ENCODE results near the gene ATG4B.

Gene ATG4B

DNA sequence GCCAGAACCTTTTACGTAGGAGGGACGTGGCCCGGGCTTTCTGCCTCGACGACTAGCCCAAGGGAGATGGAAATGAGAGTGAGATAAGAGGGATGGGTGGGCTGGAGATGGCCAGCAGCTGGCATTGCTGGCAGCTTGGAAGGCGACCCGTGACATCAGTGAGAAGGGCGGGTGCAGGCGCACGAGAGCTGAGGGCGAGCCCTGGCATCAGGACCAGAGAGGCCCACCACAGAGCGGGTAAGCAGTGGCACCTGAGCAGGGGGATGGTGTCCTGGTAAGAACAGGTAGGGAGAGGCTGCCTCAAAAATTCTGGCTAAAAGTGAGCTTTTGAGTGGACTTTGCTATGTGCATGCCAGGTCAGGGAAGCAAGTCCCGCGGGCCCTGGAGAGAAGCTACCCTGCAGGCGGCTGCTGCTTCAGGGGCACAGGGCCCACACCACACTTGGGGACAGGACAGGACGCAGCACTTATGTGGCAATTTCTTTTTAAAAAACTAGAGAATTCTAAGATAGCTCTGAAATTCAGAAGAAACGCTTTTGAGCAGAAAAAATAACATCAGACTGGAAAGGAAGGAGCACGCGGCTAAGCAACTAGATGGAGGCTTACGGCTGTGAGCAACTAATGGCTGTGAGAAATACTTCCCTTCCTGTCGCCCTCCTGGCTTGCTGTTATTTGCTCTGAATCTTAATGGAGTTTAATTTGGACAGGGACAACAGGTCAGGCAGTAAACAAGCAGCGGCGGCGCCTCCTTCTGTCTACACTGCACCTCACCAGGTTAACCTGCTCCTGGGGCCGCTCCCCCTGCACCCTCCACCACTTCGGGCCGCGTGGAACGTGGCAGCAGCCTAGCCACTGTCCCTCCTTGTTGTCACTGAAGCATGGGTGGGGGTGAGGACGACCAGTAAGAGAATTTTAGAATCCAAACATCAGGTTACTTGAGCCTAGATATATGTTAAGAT is 21.0 kb upstream of the ATG4B start:
- H3K9me2 ChIP-seq (replicated peaks; ENCODE audit: insufficient read depth, low read length) = no peaks in the 10 kb centered on the region
- H3K36me3 ChIP-seq (ENCODE audit: low read length) = no peaks in the 10 kb centered on the region
- H4K20me1 ChIP-seq (ENCODE audit: low read depth, low read length) = no peaks in the 10 kb centered on the region; the same call in 1 of the 2 replicates
- H3K4me2 ChIP-seq (ENCODE audit: low read depth, low read length, poor library complexity, severe bottlenecking) = peak overlapping the region; percentile 46
- H3K9ac ChIP-seq (ENCODE audit: low read length) = no peak overlapping the region
- H2AFZ ChIP-seq (ENCODE audit: low read depth, low read length, severe bottlenecking) = no peak overlapping the region
- H3K27ac ChIP-seq (ENCODE audit: low read depth, low read length) = no peak overlapping the region
- no peak overlapping the region for H3K4me3 ChIP-seq (ENCODE audit: insufficient read depth, low read length, poor library complexity, severe bottlenecking)
- H3K79me2 ChIP-seq (ENCODE audit: insufficient read depth, low read length) = peaks cover 62% of the 10 kb centered on the region
- TF ChIP-seq EZH2phosphoT487 (conservative IDR thresholded peaks at IDR 0.05; ENCODE audit: low read length) = no peak
- TF ChIP-seq, protein P1, sequence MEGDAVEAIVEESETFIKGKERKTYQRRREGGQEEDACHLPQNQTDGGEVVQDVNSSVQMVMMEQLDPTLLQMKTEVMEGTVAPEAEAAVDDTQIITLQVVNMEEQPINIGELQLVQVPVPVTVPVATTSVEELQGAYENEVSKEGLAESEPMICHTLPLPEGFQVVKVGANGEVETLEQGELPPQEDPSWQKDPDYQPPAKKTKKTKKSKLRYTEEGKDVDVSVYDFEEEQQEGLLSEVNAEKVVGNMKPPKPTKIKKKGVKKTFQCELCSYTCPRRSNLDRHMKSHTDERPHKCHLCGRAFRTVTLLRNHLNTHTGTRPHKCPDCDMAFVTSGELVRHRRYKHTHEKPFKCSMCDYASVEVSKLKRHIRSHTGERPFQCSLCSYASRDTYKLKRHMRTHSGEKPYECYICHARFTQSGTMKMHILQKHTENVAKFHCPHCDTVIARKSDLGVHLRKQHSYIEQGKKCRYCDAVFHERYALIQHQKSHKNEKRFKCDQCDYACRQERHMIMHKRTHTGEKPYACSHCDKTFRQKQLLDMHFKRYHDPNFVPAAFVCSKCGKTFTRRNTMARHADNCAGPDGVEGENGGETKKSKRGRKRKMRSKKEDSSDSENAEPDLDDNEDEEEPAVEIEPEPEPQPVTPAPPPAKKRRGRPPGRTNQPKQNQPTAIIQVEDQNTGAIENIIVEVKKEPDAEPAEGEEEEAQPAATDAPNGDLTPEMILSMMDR (IDR thresholded peaks at IDR 0.05; ENCODE audit: insufficient read depth, low read length, poor library complexity, severe bottlenecking) = no peak
- H3F3A ChIP-seq (ENCODE audit: insufficient read depth) = no peaks in the 10 kb centered on the region
- no peaks in the 10 kb centered on the region for H3K27me3 ChIP-seq (ENCODE audit: low read length)
- H3K9me3 ChIP-seq (ENCODE audit: insufficient read depth, low read length) = no peaks in the 10 kb centered on the region

DNA sequence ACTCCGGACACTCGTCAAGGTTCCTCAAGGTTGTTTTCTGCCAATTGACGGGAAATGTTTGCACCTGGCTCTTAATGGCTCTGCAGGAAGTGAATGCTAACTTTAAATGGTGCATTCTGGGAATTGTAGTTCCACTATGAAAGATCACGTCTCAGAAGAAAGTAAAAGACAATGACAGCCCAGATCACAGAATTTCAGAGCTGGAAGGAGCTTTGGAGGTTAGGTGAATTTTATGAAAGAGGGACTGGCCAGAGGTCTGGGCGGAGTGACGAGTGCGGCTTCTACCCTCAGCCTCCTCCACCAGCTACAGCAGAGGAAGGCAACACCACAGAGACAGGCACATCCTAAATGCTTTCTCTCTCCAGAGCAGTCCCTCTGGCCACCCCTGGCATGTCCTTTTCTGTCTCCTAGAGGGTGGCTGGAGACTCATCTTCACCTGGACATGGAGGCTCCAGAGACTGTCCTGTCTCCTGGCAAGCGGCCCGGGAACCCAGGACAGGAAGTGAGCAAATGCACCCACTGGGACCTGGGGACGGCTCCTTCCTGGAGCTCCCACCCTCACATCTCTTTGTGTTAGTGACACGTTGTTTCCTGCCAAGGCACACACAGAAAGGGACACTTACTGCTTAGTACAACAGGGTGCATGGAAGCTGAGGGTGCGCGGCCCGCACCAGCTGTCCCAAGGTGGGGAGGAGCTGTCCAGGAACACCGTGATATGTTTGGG is 19.9 kb upstream of the ATG4B start:
- Histone ChIP-seq H3K9me3 (ENCODE audit: insufficient read depth, low read length) (no peaks in the 10 kb centered on the region), H3K4me2 (ENCODE audit: low read depth, low read length, poor library complexity, severe bottlenecking) (peak overlapping the region; percentile 46), H4K20me1 (ENCODE audit: low read depth, low read length) (no peaks in the 10 kb centered on the region; the same call in 1 of the 2 replicates), H2AFZ (ENCODE audit: low read depth, low read length, severe bottlenecking) (peak overlapping the region; percentile 63), H3K36me3 (ENCODE audit: low read length) (no peaks in the 10 kb centered on the region), H3F3A (ENCODE audit: insufficient read depth) (0 out of 2 replicates have a peak, but pooled peaks cover 3% of the 10 kb centered on the region), H3K27ac (ENCODE audit: low read depth, low read length) (peak overlapping the region; percentile 5; the same call in 1 of the 2 replicates), H3K79me2 (ENCODE audit: insufficient read depth, low read length) (peaks cover 66% of the 10 kb centered on the region), H3K9ac (ENCODE audit: low read length) (peak overlapping the region; percentile 34; the same call in 1 of the 2 replicates), H3K27me3 (ENCODE audit: low read length) (no peaks in the 10 kb centered on the region), H3K9me2 (replicated peaks; ENCODE audit: insufficient read depth, low read length) (no peaks in the 10 kb centered on the region), H3K4me3 (ENCODE audit: insufficient read depth, low read length, poor library complexity, severe bottlenecking) (peak overlapping the region; percentile 38)
- TF ChIP-seq, protein P1 (IDR thresholded peaks at IDR 0.05; ENCODE audit: insufficient read depth, low read length, poor library complexity, severe bottlenecking) = no peak
- TF ChIP-seq EZH2phosphoT487 (conservative IDR thresholded peaks at IDR 0.05; ENCODE audit: low read length) = no peak

DNA sequence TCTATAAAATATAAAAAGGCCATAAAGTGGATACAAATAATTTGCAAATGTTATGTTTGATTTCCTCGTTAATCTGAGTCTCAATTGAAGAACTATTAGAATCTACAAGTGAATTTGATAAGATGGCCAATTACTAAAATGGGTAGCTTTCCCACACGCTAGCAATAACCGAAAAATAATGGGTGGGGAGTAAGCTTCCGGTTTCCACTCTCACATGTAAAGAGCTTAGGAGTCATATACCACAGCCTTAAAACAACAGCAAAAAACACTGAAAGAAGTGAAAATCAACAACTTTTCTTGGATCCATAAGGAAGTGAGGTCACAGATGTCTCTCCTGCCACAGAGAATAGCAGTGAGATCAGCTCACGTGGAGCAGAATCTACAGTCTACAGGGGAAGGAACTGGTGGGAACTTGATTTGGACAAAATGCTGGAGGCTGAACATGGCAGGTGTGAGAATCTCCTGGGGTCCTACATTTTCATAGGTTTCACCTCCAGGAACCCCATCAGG is 19.1 kb upstream of the ATG4B start:
- no peak overlapping the region for H3K4me3 ChIP-seq (ENCODE audit: insufficient read depth, low read length, poor library complexity, severe bottlenecking)
- no peaks in the 10 kb centered on the region; the same call in 1 of the 2 replicates for H4K20me1 ChIP-seq (ENCODE audit: low read depth, low read length)
- no peaks in the 10 kb centered on the region for H3K9me2 ChIP-seq (replicated peaks; ENCODE audit: insufficient read depth, low read length)
- no peak for TF ChIP-seq EZH2phosphoT487 (conservative IDR thresholded peaks at IDR 0.05; ENCODE audit: low read length)
- TF ChIP-seq, protein P1 (IDR thresholded peaks at IDR 0.05; ENCODE audit: insufficient read depth, low read length, poor library complexity, severe bottlenecking) = no peak
- 0 out of 2 replicates have a peak overlapping the region, but pooled peaks have one; percentile 34 for H3K9ac ChIP-seq (ENCODE audit: low read length)
- H3K4me2 ChIP-seq (ENCODE audit: low read depth, low read length, poor library complexity, severe bottlenecking) = peak overlapping the region; percentile 46
- peak overlapping the region; percentile 38 for H2AFZ ChIP-seq (ENCODE audit: low read depth, low read length, severe bottlenecking)
- 0 out of 2 replicates have a peak overlapping the region, but pooled peaks have one; percentile 5 for H3K27ac ChIP-seq (ENCODE audit: low read depth, low read length)
- H3K9me3 ChIP-seq (ENCODE audit: insufficient read depth, low read length) = no peaks in the 10 kb centered on the region
- no peaks in the 10 kb centered on the region for H3K27me3 ChIP-seq (ENCODE audit: low read length)
- H3K79me2 ChIP-seq (ENCODE audit: insufficient read depth, low read length) = peaks cover 64% of the 10 kb centered on the region
- H3K36me3 ChIP-seq (ENCODE audit: low read length) = no peaks in the 10 kb centered on the region
- H3F3A ChIP-seq (ENCODE audit: insufficient read depth) = 0 out of 2 replicates have a peak, but pooled peaks cover 3% of the 10 kb centered on the region
